LoVo (cell line): Measurements from ENCODE around the gene RNF212B.
"Not testable (repeated sequence)": the region's sequence is repeated elsewhere in the genome, so short reads cannot be mapped to it uniquely, and the experiment has no call there.

Experiments
- DNase-seq: peaks from one replicate; pipeline ENCODE4 v3.0.0-alpha.2; 2016; ENCODE audit warnings: low spot score

RNF212B gene

DNA sequence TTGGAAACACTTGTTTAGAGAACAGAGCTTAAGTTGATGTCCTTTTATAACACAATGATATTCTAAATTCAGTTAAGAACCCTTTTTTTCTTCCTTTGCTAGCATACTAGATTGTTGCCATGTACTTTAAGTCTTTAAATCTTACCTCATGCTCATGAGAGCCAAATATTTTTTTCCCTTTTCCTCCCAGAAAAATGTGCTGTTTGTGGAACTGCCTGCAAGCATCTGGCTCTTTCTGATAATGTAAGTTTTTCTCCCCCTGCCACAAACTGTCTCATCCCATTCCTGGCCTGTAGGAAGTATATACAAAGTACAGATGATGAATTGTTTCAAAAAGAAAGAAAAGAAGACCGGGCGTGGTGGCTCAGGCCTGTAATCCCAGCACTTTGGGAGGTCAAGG lies 5.3 kb downstream of the RNF212B start:
- no peak for DNase-seq

GRCh38 chr14:23245282-23245681 lies 7.5 kb downstream of the RNF212B start:
- DNase-seq, result no peak

GRCh38 chr14:23248601-23249000 lies 10.9 kb downstream of the RNF212B start:
- peak; percentile 3 for DNase-seq

- no peak for DNase-seq
Measured at GRCh38 chr14:23249824-23250223, 12.1 kb downstream of the RNF212B start.

GRCh38 chr14:23252006-23252405 lies 14.3 kb downstream of the RNF212B start:
- no peak for DNase-seq

GRCh38 chr14:23252420-23253333 lies 14.9 kb downstream of the RNF212B start:
- no peak for DNase-seq

- no peak for DNase-seq
Measured at GRCh38 chr14:23258256-23258655, 20.5 kb downstream of the RNF212B start.

DNA sequence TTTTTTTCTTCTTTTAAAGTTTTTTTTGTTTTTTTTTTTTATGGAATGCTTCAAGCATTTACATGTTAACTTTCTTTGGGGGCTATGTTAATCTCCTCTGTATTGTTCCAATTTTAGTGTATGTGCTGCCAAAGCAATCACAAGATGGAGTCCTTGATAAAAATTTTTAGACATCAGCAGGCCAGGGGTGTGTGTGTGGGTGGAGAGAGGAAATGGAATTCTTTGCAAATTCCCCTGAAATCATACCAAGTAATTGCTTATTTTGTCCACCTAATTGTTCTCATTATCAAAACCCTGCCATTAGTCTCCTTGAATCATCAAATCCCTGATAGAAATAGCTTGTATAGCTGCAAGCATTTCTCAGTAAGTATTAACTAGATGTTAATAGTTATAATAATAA lies 21.7 kb downstream of the RNF212B start:
- no peak for DNase-seq

GRCh38 chr14:23260849-23261248 lies 23.1 kb downstream of the RNF212B start:
- not testable (repeated sequence) for DNase-seq

DNA sequence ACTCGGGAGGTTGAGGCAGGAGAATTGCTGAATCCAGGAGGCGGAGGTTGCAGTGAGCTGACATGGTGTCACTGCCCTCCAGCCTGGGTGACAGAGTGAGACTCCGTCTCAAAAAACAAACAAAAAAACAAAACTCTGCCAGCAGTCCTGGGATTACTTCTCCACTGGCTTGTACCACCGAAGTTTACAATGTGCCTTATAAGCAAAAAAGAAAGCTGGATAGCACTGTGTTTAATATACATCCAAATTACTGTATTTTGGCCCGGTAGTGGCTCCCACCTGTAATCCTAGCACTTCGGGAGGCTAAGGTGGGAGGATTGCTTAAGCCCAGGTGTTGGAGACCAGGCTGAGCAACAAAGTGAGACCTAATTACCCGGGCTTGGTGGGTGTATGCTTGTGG lies 31.5 kb downstream of the RNF212B start:
- no peak for DNase-seq

- no peak for DNase-seq
Measured at GRCh38 chr14:23275412-23275811, 37.7 kb downstream of the RNF212B start.

DNA sequence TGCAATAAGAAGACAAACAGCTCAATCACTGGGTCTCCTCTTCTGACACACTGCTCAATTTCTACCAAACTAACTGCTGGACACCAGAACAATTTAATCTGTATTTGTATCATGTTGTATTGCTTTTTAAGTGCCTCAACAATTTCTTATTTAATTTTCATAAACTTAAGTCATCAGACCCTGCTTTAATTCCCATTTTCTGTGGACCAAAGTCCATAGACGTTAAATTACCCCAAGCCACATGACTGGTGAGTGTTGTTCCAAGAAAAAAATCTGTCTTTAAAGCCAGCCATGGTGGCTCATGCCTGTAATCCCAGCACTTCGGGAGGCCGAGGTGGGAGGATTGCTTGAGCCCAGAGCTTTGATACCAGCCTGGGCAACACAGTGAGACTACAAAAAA lies 39.5 kb downstream of the RNF212B start:
- DNase-seq, result no peak

DNA sequence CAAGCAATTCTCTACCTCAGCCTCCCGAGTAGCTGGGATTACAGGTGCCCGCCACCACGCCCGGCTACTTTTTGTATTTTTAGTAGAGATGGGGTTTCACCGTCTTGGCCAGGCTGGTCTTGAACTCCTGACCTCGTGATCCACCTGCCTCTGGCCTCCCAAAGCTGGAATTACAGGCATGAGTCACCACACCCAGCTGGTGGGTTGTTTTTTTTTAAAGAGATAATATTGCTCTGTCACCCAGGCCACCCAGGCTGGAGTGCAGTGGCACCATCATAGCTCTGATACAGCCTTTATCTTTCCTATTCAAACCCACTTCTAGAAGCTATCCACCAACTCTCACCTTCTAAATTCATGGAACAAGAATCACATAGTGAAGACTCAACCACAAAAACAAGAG lies 40.2 kb downstream of the RNF212B start:
- not testable (repeated sequence) for DNase-seq

DNA sequence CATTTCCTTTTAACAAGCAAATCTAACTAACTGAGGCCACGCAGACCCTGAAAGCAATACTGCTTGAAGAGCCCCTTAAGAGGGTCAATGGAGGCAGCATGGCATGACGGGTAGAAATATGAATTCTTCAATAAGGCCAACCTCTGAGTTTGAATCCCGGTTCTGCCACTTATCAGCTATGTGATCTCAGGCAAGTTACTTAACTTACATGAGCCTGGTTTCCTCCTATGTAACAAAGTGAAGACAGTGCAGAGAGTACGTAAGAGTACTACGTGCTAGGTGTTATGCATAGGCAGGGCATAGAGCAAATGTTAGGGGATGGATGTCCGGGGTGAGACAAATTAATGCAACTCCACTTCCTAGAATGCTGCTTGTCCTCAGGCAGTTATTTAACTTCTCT lies 43.5 kb downstream of the RNF212B start:
- DNase-seq, result no peak

GRCh38 chr14:23284654-23285529 lies 47.2 kb downstream of the RNF212B start:
- no peak for DNase-seq

DNA sequence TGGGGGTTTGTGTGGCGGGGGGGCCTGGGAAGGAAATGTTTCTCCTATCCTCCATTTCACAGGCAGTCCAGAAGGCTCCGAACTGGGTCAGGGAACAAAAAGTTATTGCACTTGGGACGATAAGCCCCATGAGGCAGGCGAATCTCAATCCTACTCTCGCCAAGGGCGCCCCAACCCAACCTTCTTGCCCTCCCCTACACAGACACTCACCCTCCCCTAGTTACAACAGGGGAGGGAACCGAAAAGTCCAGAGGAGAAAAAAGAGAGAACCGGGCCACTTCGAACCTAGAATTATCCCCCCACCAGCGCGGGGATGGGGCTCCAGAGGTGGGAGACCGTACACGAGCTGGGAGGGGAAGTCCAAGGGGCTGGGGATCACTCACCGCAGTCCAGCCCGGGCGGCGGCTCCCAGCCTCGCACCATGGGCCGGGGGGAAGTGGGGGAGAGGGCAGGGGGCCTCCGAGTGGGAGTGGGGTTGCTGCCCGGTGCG lies 47.8 kb downstream of the RNF212B start:
- no peak for DNase-seq

- peak; percentile 98 for DNase-seq
Measured at GRCh38 chr14:23286020-23286901, 48.5 kb downstream of the RNF212B start, which contains the start of gene HOMEZ. Gene HOMEZ (minus strand): TSS chr14:23286132. CDS start chr14:23285952, 180 bp downstream.

DNA sequence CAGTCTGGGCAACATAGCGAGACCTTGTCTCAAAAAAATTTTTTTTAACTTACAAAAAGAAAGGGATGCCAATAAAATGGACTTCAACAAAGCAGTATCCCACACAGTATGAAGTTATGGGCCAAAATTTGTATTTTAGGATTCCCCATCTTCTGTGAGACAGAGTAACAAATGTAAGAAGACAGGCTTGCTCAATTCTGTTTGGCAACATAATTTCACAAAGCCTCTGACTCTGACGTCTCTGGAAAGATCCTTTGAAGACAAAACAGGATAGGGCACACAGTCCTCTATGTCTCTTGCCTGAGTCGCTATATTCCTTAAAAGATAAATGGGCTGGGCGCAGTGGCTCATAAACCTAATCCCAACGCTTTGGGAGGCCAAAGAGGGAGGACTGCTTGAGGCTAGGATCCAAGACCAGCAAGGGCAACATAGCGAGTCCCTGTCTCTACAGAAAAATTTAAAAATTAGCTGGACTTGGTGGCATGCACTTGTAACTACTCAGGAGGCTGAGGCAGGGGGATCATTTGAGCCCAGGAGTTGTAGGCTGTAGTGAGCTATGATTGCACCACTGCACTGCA lies 49.3 kb downstream of the RNF212B start:
- no peak for DNase-seq

GRCh38 chr14:23294734-23295561 lies 57.2 kb downstream of the RNF212B start:
- DNase-seq, result peak; percentile 59

DNA sequence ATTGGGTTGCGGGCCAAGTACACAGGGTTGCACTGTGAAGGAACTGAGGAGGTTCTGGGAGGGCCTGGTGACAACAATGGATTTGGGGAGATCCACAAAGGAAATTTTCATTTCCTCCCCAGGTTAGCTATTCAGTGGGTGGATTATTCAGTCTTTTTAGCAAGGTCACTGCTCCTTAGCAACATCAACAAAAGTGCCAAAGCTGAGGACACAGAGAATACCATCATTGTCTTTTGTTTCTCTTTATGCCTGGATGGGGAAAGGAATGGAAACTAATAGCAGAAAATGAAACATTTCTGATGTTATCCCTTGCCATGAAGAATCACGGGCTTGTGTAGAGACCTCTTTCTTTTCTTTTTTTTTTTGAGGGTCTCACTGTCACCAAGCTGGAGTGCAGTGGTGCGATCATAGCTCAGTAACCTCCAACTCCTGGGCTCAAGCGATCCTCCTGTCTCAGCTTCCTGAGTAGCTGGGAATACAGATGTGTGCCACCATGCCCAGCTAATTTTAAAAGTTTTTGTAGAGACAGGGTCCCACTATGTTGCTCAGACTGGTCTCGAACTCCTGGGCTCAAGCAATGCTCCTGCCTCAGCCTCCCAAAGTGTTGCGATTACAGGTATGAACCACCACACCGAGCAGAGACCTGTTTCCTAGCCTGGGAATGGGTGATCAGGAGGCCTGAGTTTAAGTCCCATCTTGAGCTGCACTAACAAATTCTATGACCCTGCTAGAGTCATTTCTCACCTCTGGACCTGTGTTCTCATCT lies 58.5 kb downstream of the RNF212B start:
- no peak for DNase-seq
